GM06990 (cell line): ENCODE results near the gene SLC28A1.
"Not testable (repeated sequence)": the region's sequence is repeated elsewhere in the genome, so short reads cannot be mapped to it uniquely, and the experiment has no call there.

Experiments
- DNase-seq: peaks from one replicate; pipeline ENCODE4 v3.0.0-alpha.2; 2011; ENCODE audit not compliant: insufficient read length; ENCODE audit errors: extremely low read depth
- H3K27me3 ChIP-seq: replicated peaks from 2 replicates; pipeline ENCODE4 v1.6.0; 2011; ENCODE audit warnings: low read length; ENCODE audit not compliant: control insufficient read depth, insufficient read depth
- H3K36me3 ChIP-seq: 2 replicates; pipeline ENCODE4 v1.5.1; 2011; ENCODE audit warnings: low read length; ENCODE audit not compliant: control insufficient read depth, insufficient read depth
- H3K4me3 ChIP-seq: replicated peaks from 2 replicates; pipeline ENCODE4 v1.5.1; 2011; ENCODE audit warnings: low read depth, mild to moderate bottlenecking, control low read depth, low read length
- TF ChIP-seq, protein P1 (sequence below): IDR thresholded peaks from 2 replicates; pipeline ENCODE4 v1.5.1; 2011; ENCODE audit warnings: low read length, control low read depth, mild to moderate bottlenecking, inconsistent platforms; ENCODE audit not compliant: insufficient read depth, poor library complexity, severe bottlenecking

Gene SLC28A1

DNA sequence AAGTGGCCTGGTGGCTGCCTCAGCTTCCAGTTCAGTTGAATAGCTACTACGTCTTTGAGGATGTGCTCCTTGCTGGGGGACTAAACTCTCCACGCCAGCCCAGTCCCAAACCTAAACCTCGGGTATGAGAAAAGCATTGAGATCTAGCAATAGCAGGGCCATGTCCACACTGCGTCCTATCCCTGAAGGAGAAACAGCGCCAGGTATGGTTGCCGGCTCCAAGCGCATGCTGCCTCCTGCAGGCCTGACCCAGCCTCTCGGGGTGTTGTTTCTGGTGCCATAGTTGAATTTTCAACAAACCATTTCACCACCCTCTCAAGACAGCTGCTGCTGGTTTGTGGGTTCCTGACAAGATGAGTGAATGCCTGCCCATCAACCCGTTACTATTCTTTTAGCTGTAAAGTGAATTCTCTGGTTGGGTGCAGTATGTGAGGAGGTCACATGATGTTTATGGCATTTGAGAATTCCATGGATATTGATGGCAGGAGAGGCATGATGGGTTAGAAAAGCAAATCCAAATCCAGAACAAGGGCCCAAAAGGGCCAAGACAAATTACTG is 13.0 kb upstream of the SLC28A1 start:
- Histone ChIP-seq H3K36me3 (no peaks in the 10 kb centered on the region), H3K4me3 (no peak overlapping the region), H3K27me3 (no peaks in the 10 kb centered on the region; the same call in none of the 2 replicates)
- DNase-seq: no peak
- TF ChIP-seq, protein P1, sequence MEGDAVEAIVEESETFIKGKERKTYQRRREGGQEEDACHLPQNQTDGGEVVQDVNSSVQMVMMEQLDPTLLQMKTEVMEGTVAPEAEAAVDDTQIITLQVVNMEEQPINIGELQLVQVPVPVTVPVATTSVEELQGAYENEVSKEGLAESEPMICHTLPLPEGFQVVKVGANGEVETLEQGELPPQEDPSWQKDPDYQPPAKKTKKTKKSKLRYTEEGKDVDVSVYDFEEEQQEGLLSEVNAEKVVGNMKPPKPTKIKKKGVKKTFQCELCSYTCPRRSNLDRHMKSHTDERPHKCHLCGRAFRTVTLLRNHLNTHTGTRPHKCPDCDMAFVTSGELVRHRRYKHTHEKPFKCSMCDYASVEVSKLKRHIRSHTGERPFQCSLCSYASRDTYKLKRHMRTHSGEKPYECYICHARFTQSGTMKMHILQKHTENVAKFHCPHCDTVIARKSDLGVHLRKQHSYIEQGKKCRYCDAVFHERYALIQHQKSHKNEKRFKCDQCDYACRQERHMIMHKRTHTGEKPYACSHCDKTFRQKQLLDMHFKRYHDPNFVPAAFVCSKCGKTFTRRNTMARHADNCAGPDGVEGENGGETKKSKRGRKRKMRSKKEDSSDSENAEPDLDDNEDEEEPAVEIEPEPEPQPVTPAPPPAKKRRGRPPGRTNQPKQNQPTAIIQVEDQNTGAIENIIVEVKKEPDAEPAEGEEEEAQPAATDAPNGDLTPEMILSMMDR: no peak

DNA sequence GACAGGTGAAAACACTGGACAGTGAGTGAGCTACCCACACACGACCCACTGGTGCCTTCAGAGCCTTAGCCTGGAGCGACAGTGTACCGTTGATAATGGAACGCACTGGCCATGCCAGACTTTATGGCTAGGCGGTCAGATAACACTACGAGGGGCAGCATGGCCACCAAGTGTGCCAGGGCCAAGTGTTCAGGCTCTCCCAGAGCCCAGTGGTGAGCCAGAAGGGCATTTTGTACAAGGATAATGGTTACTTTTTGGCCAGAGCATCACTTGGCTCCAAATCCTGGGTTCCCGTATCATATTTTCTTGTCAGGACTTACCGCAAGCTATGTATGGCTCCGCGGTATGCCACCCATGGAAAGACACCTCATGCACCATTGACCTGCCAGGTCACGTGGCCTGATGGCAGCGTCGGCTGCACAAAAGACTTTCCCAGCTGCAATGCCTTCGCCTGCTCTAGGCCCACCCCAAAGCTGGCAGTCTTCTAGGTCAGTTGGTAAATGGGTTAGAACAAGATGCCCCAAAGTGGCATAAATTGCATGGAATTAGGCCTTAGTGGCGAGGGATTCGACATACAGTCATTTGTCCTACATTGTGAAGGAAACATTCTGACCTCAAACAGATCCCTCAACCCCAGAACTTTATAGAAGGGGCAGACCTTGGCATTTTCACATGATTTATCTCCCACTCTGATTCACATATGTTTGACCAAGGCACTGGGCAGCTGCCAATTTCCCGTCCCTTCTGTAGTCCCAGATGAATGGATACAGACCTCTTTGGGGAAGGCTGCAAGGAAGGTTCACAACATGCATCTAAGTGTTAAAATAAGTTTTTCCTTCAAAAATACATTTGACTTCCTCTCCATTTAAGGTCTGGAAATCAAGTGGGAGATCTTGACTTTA is 12.2 kb upstream of the SLC28A1 start:
- TF ChIP-seq, protein P1: no peak
- Histone ChIP-seq H3K4me3 (no peak overlapping the region), H3K27me3 (no peaks in the 10 kb centered on the region; the same call in none of the 2 replicates), H3K36me3 (no peaks in the 10 kb centered on the region)
- no peak for DNase-seq

DNA sequence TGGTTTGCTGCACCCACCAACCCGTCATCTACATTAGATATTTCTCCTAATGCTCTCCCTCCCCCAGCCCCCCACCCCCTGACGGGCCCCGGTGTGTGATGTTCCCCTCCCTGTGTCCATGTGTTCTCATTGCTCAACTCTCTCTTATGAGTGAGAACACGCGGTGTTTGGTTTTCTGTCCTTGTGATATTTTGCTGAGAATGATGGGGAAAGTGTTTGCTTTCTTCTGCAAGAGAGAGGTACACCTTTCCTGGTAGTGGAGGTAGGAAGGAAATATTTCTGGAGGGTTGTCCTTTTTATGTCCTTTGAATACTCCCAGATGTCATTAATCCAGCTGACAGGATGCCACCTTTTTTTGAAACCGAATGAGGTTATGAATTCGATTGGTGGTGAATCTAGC is 10.5 kb upstream of the SLC28A1 start:
- DNase-seq: no peak
- no peaks in the 10 kb centered on the region for H3K36me3 ChIP-seq
- H3K27me3 ChIP-seq: no peaks in the 10 kb centered on the region; the same call in 1 of the 2 replicates
- no peak overlapping the region for H3K4me3 ChIP-seq
- TF ChIP-seq, protein P1: no peak

DNA sequence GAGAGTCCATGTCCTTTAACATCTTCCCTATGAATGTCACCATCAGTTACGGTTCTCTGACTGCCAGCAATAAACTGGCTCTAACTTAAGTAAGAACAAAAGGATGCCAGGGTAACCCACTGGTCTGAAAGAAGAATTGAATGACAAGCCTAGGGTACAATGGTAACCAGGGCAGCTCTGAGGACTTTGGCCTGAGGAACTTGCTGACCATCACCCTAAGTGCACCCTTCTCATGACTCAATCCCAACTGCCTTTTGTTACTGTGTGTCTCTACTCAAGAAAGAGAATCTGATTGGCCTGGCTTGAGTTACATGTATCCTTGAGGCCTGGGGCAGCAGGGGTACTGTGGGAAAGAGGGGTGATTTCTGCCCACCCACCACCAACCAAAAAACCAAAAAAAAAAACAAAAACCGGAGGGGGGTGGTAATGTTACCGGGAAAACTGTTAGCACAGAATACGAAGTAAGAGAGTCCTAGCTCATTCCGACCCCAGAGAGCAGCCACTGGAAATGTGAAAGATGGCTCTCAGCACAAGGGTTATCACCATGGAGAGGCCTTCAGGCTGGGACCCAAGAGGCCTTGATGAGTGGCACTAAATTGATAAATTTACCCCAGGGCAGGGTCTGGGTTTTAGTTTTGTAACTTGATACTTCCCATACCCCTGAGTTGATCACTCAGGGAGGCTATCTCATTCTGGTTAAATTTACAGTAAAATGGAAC is 9.3 kb upstream of the SLC28A1 start:
- H3K36me3 ChIP-seq: no peaks in the 10 kb centered on the region
- H3K27me3 ChIP-seq: no peaks in the 10 kb centered on the region; the same call in 1 of the 2 replicates
- no peak overlapping the region for H3K4me3 ChIP-seq
- TF ChIP-seq, protein P1: no peak
- DNase-seq: no peak

DNA sequence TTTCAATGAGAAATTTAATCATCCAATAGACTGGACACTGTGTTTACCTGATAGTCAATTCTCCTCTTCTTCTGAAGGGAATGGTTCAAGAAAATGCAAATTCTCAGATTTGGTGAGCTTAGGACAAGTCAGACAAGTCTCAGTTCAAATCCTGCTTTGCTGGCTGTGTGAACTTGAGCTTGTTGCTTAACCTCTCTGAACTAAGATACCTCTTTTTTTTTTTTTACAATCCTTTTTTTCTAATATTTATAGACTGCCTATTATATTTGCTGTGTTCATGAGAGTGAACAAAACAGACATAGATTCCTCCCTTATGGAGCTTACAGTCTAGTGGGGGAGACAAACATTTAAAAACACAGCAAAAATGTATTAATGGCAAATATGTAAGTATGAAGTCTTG is 8.2 kb upstream of the SLC28A1 start:
- no peak for DNase-seq
- Histone ChIP-seq H3K4me3 (no peak overlapping the region), H3K36me3 (no peaks in the 10 kb centered on the region), H3K27me3 (peaks cover under 1% of the 10 kb centered on the region)
- TF ChIP-seq, protein P1: no peak

DNA sequence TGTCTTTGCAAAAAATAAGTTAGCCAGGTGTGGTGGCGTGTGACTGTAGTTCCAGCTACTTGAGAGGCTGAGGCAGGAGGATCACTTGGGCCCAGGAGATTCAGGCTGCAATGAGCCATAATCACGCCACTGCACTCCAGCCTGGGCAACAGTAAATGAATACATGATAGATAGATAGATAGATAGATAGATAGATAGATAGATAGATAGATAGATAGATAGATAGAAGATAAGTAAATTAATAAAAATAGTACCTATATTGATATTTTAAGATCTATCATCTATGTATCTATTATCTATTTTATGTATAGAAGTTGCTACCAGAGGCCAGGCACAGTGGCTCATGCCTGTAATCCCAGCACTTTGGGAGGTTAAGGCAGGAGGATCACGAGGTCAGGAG is 6.8 kb upstream of the SLC28A1 start:
- not testable (repeated sequence) for DNase-seq, H3K27me3 ChIP-seq, H3K4me3 ChIP-seq, H3K36me3 ChIP-seq
